Measurements from ENCODE around the gene CSDE1.

Gene CSDE1

DNA sequence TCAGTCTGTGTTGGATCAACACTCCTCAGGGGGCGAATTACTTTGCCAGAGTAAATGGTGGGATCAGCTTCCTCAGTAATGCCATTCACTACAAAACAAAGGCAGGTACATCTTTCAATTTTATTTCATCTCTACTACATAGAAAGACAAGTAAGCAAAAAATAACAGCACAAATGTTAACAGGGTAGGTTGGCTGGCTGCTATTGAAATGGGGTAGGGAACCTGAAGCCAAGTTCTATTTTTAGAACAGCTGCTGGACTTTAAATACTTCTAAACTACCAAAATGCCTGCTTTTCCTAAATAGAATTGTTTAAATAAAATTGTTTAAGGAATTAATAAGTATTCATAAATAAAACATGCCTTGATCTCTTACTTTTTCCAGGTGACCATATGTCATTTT, 33.9 kb downstream of the CSDE1 start:
- Histone ChIP-seq H3K27ac (ENCODE audit: low read length) (no peak overlapping the region), H3K4me3 (ENCODE audit: low read depth in 1 of 2, low read length in 2 of 2) (no peak overlapping the region), H4K20me1 (ENCODE audit: insufficient read depth, low read length) (peaks cover 12% of the 10 kb centered on the region; the same call in 1 of the 2 replicates), H3K4me1 (ENCODE audit: insufficient read depth, low read length) (no peaks in the 10 kb centered on the region), H3K79me2 (ENCODE audit: insufficient read depth, low read length) (peaks cover 20% of the 10 kb centered on the region; the same call in 1 of the 2 replicates), H3K9ac (ENCODE audit: low read depth, low read length) (no peak overlapping the region), H3K27me3 (ENCODE audit: insufficient read depth, low read length, poor library complexity) (no peaks in the 10 kb centered on the region), H3K4me2 (ENCODE audit: insufficient read depth, low read length) (no peak overlapping the region), H3K36me3 (ENCODE audit: insufficient read depth, low read length) (peaks cover 97% of the 10 kb centered on the region), H3K9me3 (ENCODE audit: insufficient read depth, low read length, severe bottlenecking) (no peaks in the 10 kb centered on the region), H2AFZ (ENCODE audit: low read depth, low read length) (no peak overlapping the region)
- no peak for DNase-seq
- no peak for ATAC-seq (ENCODE audit: insufficient read depth, low read depth)
- no peak for TF ChIP-seq EZH2 (IDR thresholded peaks at IDR 0.05; ENCODE audit: borderline replicate concordance, low read depth, low read length, severe bottlenecking)
- TF ChIP-seq CTCF (IDR thresholded peaks at IDR 0.05; ENCODE audit: borderline replicate concordance, extremely low read depth, low read length, poor library complexity, severe bottlenecking): no peak

DNA sequence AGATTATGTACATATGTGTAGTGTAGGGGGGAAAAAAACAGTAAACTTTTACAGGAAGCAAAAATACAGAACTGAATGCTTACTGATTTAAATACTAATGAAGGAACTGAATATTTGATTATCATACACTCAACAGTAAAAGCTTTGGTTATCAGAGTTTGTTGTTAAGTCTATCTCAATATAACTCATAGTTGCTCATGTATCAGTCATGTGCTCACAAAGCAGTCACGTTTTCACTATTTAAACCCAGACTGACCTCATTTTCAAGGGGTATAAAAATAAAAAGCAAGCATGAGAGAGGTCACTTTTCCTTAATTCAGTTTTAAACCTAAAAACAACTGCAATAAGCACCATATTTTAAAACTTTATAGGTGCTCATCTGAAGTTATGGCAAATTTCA, 34.3 kb downstream of the CSDE1 start:
- H3K4me1 ChIP-seq (ENCODE audit: insufficient read depth, low read length): no peaks in the 10 kb centered on the region
- no peaks in the 10 kb centered on the region for H3K9me3 ChIP-seq (ENCODE audit: insufficient read depth, low read length, severe bottlenecking)
- no peaks in the 10 kb centered on the region for H3K27me3 ChIP-seq (ENCODE audit: insufficient read depth, low read length, poor library complexity)
- TF ChIP-seq EZH2 (IDR thresholded peaks at IDR 0.05; ENCODE audit: borderline replicate concordance, low read depth, low read length, severe bottlenecking) (no peak), CTCF (IDR thresholded peaks at IDR 0.05; ENCODE audit: borderline replicate concordance, extremely low read depth, low read length, poor library complexity, severe bottlenecking) (no peak)
- no peak overlapping the region for H3K27ac ChIP-seq (ENCODE audit: low read length)
- H3K79me2 ChIP-seq (ENCODE audit: insufficient read depth, low read length): peaks cover 15% of the 10 kb centered on the region; the same call in 1 of the 2 replicates
- no peak overlapping the region for H3K9ac ChIP-seq (ENCODE audit: low read depth, low read length)
- peaks cover 12% of the 10 kb centered on the region; the same call in 1 of the 2 replicates for H4K20me1 ChIP-seq (ENCODE audit: insufficient read depth, low read length)
- DNase-seq (no peak), ATAC-seq (ENCODE audit: insufficient read depth, low read depth) (no peak)
- no peak overlapping the region for H3K4me2 ChIP-seq (ENCODE audit: insufficient read depth, low read length)
- H3K36me3 ChIP-seq (ENCODE audit: insufficient read depth, low read length): peaks cover 98% of the 10 kb centered on the region
- no peak overlapping the region for H2AFZ ChIP-seq (ENCODE audit: low read depth, low read length)
- no peak overlapping the region for H3K4me3 ChIP-seq (ENCODE audit: low read depth in 1 of 2, low read length in 2 of 2)

DNA sequence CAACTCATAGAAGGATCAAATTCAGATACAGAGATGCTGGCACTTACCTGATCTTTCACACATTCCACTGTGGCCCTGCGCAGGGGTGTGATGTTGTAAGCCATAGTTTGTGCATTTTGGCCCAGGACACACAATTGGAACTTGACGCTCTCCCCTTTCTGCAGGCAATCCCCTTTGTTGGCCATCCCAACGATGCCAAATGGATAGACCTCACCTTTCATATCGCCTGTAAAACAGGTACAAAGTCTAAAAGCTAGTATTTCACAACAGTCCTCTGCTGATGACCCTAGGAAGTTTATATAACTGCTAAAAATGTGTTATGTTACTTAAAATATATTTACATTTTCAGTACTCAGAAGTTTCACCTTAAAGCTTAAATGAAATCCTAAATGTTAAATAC, 37.3 kb downstream of the CSDE1 start:
- H3K9me3 ChIP-seq (ENCODE audit: insufficient read depth, low read length, severe bottlenecking): no peaks in the 10 kb centered on the region
- peaks cover 12% of the 10 kb centered on the region for H3K79me2 ChIP-seq (ENCODE audit: insufficient read depth, low read length)
- H3K4me2 ChIP-seq (ENCODE audit: insufficient read depth, low read length): no peak overlapping the region
- H3K4me3 ChIP-seq (ENCODE audit: low read depth in 1 of 2, low read length in 2 of 2): no peak overlapping the region
- no peak for TF ChIP-seq CTCF (IDR thresholded peaks at IDR 0.05; ENCODE audit: borderline replicate concordance, extremely low read depth, low read length, poor library complexity, severe bottlenecking)
- no peak for TF ChIP-seq EZH2 (IDR thresholded peaks at IDR 0.05; ENCODE audit: borderline replicate concordance, low read depth, low read length, severe bottlenecking)
- DNase-seq (no peak), ATAC-seq (ENCODE audit: insufficient read depth, low read depth) (no peak)
- H3K27ac ChIP-seq (ENCODE audit: low read length): no peak overlapping the region
- peaks cover 12% of the 10 kb centered on the region for H3K4me1 ChIP-seq (ENCODE audit: insufficient read depth, low read length)
- peaks cover 8% of the 10 kb centered on the region; the same call in 1 of the 2 replicates for H4K20me1 ChIP-seq (ENCODE audit: insufficient read depth, low read length)
- H3K9ac ChIP-seq (ENCODE audit: low read depth, low read length): no peak overlapping the region
- H2AFZ ChIP-seq (ENCODE audit: low read depth, low read length): no peak overlapping the region
- no peaks in the 10 kb centered on the region for H3K27me3 ChIP-seq (ENCODE audit: insufficient read depth, low read length, poor library complexity)
- H3K36me3 ChIP-seq (ENCODE audit: insufficient read depth, low read length): peaks cover 94% of the 10 kb centered on the region

GRCh38 chr1:114719424-114719787, 38.4 kb downstream of the CSDE1 start:
- Histone ChIP-seq H3K79me2 (ENCODE audit: insufficient read depth, low read length) (peaks cover 21% of the 10 kb centered on the region), H3K9me3 (ENCODE audit: insufficient read depth, low read length, severe bottlenecking) (no peaks in the 10 kb centered on the region), H3K4me1 (ENCODE audit: insufficient read depth, low read length) (peaks cover 23% of the 10 kb centered on the region), H3K9ac (ENCODE audit: low read depth, low read length) (no peak overlapping the region), H3K4me2 (ENCODE audit: insufficient read depth, low read length) (no peak overlapping the region), H3K27me3 (ENCODE audit: insufficient read depth, low read length, poor library complexity) (no peaks in the 10 kb centered on the region), H3K36me3 (ENCODE audit: insufficient read depth, low read length) (peaks cover 90% of the 10 kb centered on the region), H2AFZ (ENCODE audit: low read depth, low read length) (no peak overlapping the region), H3K27ac (ENCODE audit: low read length) (no peak overlapping the region), H3K4me3 (ENCODE audit: low read depth in 1 of 2, low read length in 2 of 2) (no peak overlapping the region), H4K20me1 (ENCODE audit: insufficient read depth, low read length) (peaks cover 8% of the 10 kb centered on the region; the same call in 1 of the 2 replicates)
- ATAC-seq (ENCODE audit: insufficient read depth, low read depth) (no peak), DNase-seq (no peak)
- no peak for TF ChIP-seq CTCF (IDR thresholded peaks at IDR 0.05; ENCODE audit: borderline replicate concordance, extremely low read depth, low read length, poor library complexity, severe bottlenecking)
- no peak for TF ChIP-seq EZH2 (IDR thresholded peaks at IDR 0.05; ENCODE audit: borderline replicate concordance, low read depth, low read length, severe bottlenecking)

Data from DND-41 (cell line).